GM23248 (cell line): ENCODE data around the gene ZKSCAN4. TPM values are rescaled to one million over a fixed set of nuclear protein-coding genes. Genes with fewer than 3 reads are reported as not detected.

Experiments
- DNase-seq: peaks from one replicate; pipeline ENCODE4 v3.0.0-alpha.2; 2015
- H2AFZ ChIP-seq: fragments of 200-600 bp; sonication (generic); 2 replicates; pipeline ENCODE4 v1.6.1; 2016; ENCODE audit warnings: antibody characterized with exemption
- H3F3A ChIP-seq: fragments of 200-600 bp; sonication (generic); 2 replicates; pipeline ENCODE4 v1.6.1; 2016; ENCODE audit warnings: mild to moderate bottlenecking, antibody characterized with exemption, mixed run types; ENCODE audit not compliant: insufficient read depth
- H3K27ac ChIP-seq: fragments of 200-600 bp; sonication (generic); 2 replicates; pipeline ENCODE4 v1.5.1; 2016; ENCODE audit warnings: mild to moderate bottlenecking
- H3K27me3 ChIP-seq: fragments of 200-600 bp; sonication (generic); replicated peaks from 2 replicates; pipeline ENCODE4 v1.6.1; 2016; ENCODE audit warnings: mild to moderate bottlenecking; ENCODE audit not compliant: insufficient read depth
- H3K36me3 ChIP-seq: fragments of 200-600 bp; sonication (generic); 2 replicates; pipeline ENCODE4 v1.6.1; 2016; ENCODE audit warnings: low read depth, mild to moderate bottlenecking
- H3K4me1 ChIP-seq: fragments of 200-600 bp; sonication (generic); 2 replicates; pipeline ENCODE4 v1.6.1; 2016; ENCODE audit warnings: mild to moderate bottlenecking; ENCODE audit not compliant: insufficient read depth
- H3K4me2 ChIP-seq: fragments of 200-600 bp; sonication (generic); one replicate; pipeline ENCODE4 v1.6.1; 2016; ENCODE audit warnings: mild to moderate bottlenecking; ENCODE audit not compliant: unreplicated experiment
- H3K4me3 ChIP-seq: fragments of 200-600 bp; sonication (generic); 2 replicates; pipeline ENCODE4 v1.5.1; 2016; ENCODE audit warnings: mild to moderate bottlenecking
- H3K79me2 ChIP-seq: fragments of 200-600 bp; sonication (generic); 2 replicates; pipeline ENCODE4 v1.6.1; 2016; ENCODE audit warnings: mild to moderate bottlenecking; ENCODE audit not compliant: insufficient read depth
- H3K9ac ChIP-seq: fragments of 200-600 bp; sonication (generic); 2 replicates; pipeline ENCODE4 v1.6.1; 2016; ENCODE audit warnings: mild to moderate bottlenecking
- H3K9me2 ChIP-seq: fragments of 200-600 bp; sonication (generic); 2 replicates; pipeline ENCODE4 v1.6.1; 2016; ENCODE audit warnings: mixed run types, mild to moderate bottlenecking, moderate library complexity; ENCODE audit not compliant: insufficient read depth
- H3K9me3 ChIP-seq: fragments of 200-600 bp; sonication (generic); one replicate; pipeline ENCODE4 v1.6.1; 2017; ENCODE audit warnings: low read depth
- H4K20me1 ChIP-seq: fragments of 200-600 bp; sonication (generic); 2 replicates; pipeline ENCODE4 v1.6.0; 2016; ENCODE audit not compliant: insufficient read depth
- EZH2 ChIP-seq: fragments of 200-600 bp; sonication (generic); IDR thresholded peaks from 2 replicates; pipeline ENCODE4 v1.6.1; 2018; ENCODE audit warnings: antibody characterized with exemption, mild to moderate bottlenecking; ENCODE audit not compliant: insufficient read depth, poor library complexity, severe bottlenecking
- EZH2phosphoT487 ChIP-seq: fragments of 200-600 bp; sonication (generic); IDR thresholded peaks from 2 replicates; pipeline ENCODE4 v1.6.1; 2018; ENCODE audit warnings: antibody characterized with exemption, moderate library complexity, mild to moderate bottlenecking, low read depth; ENCODE audit not compliant: insufficient read depth
- WGBS, 2 experiments: methylation state at CpG; one replicate each; pipeline ENCODE4 v1.1.6; 2015 to 2017; ENCODE audit warnings: low lambda C conversion rate in 2 of 2, low coverage in 1 of 2; ENCODE audit errors: missing lambda C conversion rate in 2 of 2; 5-methylcytosine and 5-hydroxymethylcytosine counted together
- in situ Hi-C: fragments of 300-500 bp; cut with MboI; formaldehyde crosslinking; loops from 2 replicates; pipeline ENCODE4 v1.15.0; 2020
- polyA plus RNA-seq: library from polyadenylated mRNA; unstranded; fragments of >200 nt; fragmentation: Nextera tagmentation; extraction: Ambion mirVana; gene quantifications from 2 replicates; pipeline ENCODE4 v1.2.1, GENCODE V29; 2016
- total RNA-seq: library from RNA; depleted of rRNA; stranded (reverse); fragments of >200 nt; shearing (Covaris generic); gene quantifications from 2 replicates; pipeline ENCODE4 v1.2.3, GENCODE V29; 2014

ZKSCAN4 gene
- total and polyA plus RNA-seq, 2 experiments from 2014 or later, result 3.5 to 4.2 TPM

- Histone ChIP-seq H3K27ac (no peak overlapping the region), H3K79me2 (peaks cover 17% of the 10 kb centered on the region), H3K36me3 (peaks cover 12% of the 10 kb centered on the region; the same call in 1 of the 2 replicates), H3K4me1 (no peaks in the 10 kb centered on the region), H3K4me2 (no peak overlapping the region), H3K9me2 (no peaks in the 10 kb centered on the region), H3K4me3 (no peak overlapping the region), H3F3A (peaks cover 7% of the 10 kb centered on the region; the same call in 1 of the 2 replicates), H3K9me3 (no peaks in the 10 kb centered on the region), H3K27me3 (no peaks in the 10 kb centered on the region), H3K9ac (no peak overlapping the region), H2AFZ (no peak overlapping the region), H4K20me1 (no peaks in the 10 kb centered on the region)
- in situ Hi-C loops, result no loop called here
- no peak for DNase-seq
- TF ChIP-seq EZH2, result no peak
- no peak for TF ChIP-seq EZH2phosphoT487
Observed at GRCh38 chr6:28274888-28275287, 22.8 kb upstream of the ZKSCAN4 start.

- peak overlapping the region; percentile 70 for H3K27ac ChIP-seq
- peaks cover 43% of the 10 kb centered on the region for H3F3A ChIP-seq
- no peak overlapping the region for H3K9ac ChIP-seq
- in situ Hi-C loops, result no loop called here
- peaks cover 9% of the 10 kb centered on the region; the same call in 1 of the 2 replicates for H3K4me1 ChIP-seq
- H3K4me3 ChIP-seq, result no peak overlapping the region
- no peaks in the 10 kb centered on the region for H4K20me1 ChIP-seq
- no peaks in the 10 kb centered on the region for H3K9me2 ChIP-seq
- peak; percentile 97 for DNase-seq
- peaks cover 42% of the 10 kb centered on the region for H3K79me2 ChIP-seq
- H2AFZ ChIP-seq, result no peak overlapping the region
- peaks cover 3% of the 10 kb centered on the region; the same call in 1 of the 2 replicates for H3K36me3 ChIP-seq
- H3K27me3 ChIP-seq, result no peaks in the 10 kb centered on the region
- TF ChIP-seq EZH2, result no peak
- no peak for TF ChIP-seq EZH2phosphoT487
- H3K9me3 ChIP-seq, result no peaks in the 10 kb centered on the region
- no peak overlapping the region for H3K4me2 ChIP-seq
Observed at GRCh38 chr6:28269492-28269891, 17.4 kb upstream of the ZKSCAN4 start.

DNA sequence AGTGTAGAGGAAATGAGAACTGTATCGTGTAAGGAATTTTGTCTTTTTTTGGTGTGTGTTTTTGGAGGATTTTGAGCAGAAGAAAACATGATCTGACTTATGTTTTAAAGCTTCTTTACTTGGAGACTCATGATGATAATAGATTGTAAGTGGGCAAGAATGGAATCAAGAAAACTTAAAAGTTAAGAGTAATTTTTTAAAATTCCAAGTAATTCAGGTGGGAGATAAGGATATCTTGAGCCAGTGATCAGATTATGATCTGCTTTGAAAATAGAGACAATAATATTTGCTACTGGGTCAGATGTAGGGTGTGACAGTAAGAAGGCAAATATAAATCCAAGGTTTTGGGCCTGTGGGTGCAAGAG is 15.6 kb upstream of the ZKSCAN4 start:
- peak overlapping the region; percentile 98 for H2AFZ ChIP-seq
- peaks cover 43% of the 10 kb centered on the region for H3F3A ChIP-seq
- H3K9ac ChIP-seq, result peak overlapping the region; percentile 92
- H3K4me3 ChIP-seq, result peak overlapping the region; percentile 97
- peaks cover 9% of the 10 kb centered on the region; the same call in 1 of the 2 replicates for H3K4me1 ChIP-seq
- 3 to 6% methylated on average over 1 of the region's 1 CpG for WGBS, 2 experiments
- in situ Hi-C loops, result no loop called here
- DNase-seq, result no peak
- peak overlapping the region; percentile 90 for H3K27ac ChIP-seq
- peak overlapping the region; percentile 98 for H3K4me2 ChIP-seq
- H3K27me3 ChIP-seq, result no peaks in the 10 kb centered on the region
- peaks cover 42% of the 10 kb centered on the region for H3K79me2 ChIP-seq
- no peaks in the 10 kb centered on the region for H3K9me2 ChIP-seq
- no peaks in the 10 kb centered on the region for H4K20me1 ChIP-seq
- H3K9me3 ChIP-seq, result no peaks in the 10 kb centered on the region
- H3K36me3 ChIP-seq, result no peaks in the 10 kb centered on the region
- no peak for TF ChIP-seq EZH2
- TF ChIP-seq EZH2phosphoT487, result no peak

GRCh38 chr6:28266962-28267694 is 15.1 kb upstream of the ZKSCAN4 start, which contains the start of gene ZSCAN26:
Gene ZSCAN26 (plus strand): TSS chr6:28267143. CDS start chr6:28271920, 4,777 bp downstream.
- H3K9me2 ChIP-seq, result no peaks in the 10 kb centered on the region
- H3K4me3 ChIP-seq, result peak within 1 kb of the TSS; percentile 97
- H2AFZ ChIP-seq, result peak within 1 kb of the TSS; percentile 98
- peak within 1 kb of the TSS; percentile 92 for H3K9ac ChIP-seq
- no peaks in the 10 kb centered on the region for H4K20me1 ChIP-seq
- in situ Hi-C loops, result no loop called here
- no peaks in the 10 kb centered on the region for H3K9me3 ChIP-seq
- peaks cover 9% of the 10 kb centered on the region; the same call in 1 of the 2 replicates for H3K4me1 ChIP-seq
- peaks cover 43% of the 10 kb centered on the region for H3F3A ChIP-seq
- no peaks in the 10 kb centered on the region for H3K36me3 ChIP-seq
- TF ChIP-seq EZH2 (no peak), EZH2phosphoT487 (no peak)
- H3K4me2 ChIP-seq, result peak within 1 kb of the TSS; percentile 98
- H3K27me3 ChIP-seq, result no peaks in the 10 kb centered on the region
- peaks cover 42% of the 10 kb centered on the region for H3K79me2 ChIP-seq
- peak; percentile 88 for DNase-seq
- H3K27ac ChIP-seq, result peak within 1 kb of the TSS; percentile 90
- 1% methylated on average over 31 to 32 of the region's 32 CpGs for WGBS, 2 experiments

- H3K4me1 ChIP-seq, result peaks cover 9% of the 10 kb centered on the region; the same call in 1 of the 2 replicates
- H3F3A ChIP-seq, result peaks cover 43% of the 10 kb centered on the region
- H3K9ac ChIP-seq, result peak overlapping the region; percentile 92
- peak overlapping the region; percentile 90 for H3K27ac ChIP-seq
- H3K79me2 ChIP-seq, result peaks cover 41% of the 10 kb centered on the region
- no peaks in the 10 kb centered on the region for H3K9me3 ChIP-seq
- in situ Hi-C loops, result no loop called here
- DNase-seq, result no peak
- H3K27me3 ChIP-seq, result no peaks in the 10 kb centered on the region
- H3K9me2 ChIP-seq, result no peaks in the 10 kb centered on the region
- TF ChIP-seq EZH2phosphoT487, result no peak
- TF ChIP-seq EZH2, result no peak
- WGBS, 2 experiments, result 13 to 15% methylated on average over 5 of the region's 5 CpGs
- peak overlapping the region; percentile 98 for H2AFZ ChIP-seq
- H4K20me1 ChIP-seq, result no peaks in the 10 kb centered on the region
- peak overlapping the region; percentile 98 for H3K4me2 ChIP-seq
- H3K36me3 ChIP-seq, result no peaks in the 10 kb centered on the region
- peak overlapping the region; percentile 97 for H3K4me3 ChIP-seq
Observed at GRCh38 chr6:28266563-28266961, 14.5 kb upstream of the ZKSCAN4 start.
